GM19043 (cell line): ENCODE results near the gene WWOX.

Experiments
- ATAC-seq: cut with Tn5 transposase; IDR thresholded peaks from one replicate; pipeline ENCODE4 v1.9.1; 2021; ENCODE audit warnings: low read depth; ENCODE audit not compliant: unreplicated experiment

WWOX gene

DNA sequence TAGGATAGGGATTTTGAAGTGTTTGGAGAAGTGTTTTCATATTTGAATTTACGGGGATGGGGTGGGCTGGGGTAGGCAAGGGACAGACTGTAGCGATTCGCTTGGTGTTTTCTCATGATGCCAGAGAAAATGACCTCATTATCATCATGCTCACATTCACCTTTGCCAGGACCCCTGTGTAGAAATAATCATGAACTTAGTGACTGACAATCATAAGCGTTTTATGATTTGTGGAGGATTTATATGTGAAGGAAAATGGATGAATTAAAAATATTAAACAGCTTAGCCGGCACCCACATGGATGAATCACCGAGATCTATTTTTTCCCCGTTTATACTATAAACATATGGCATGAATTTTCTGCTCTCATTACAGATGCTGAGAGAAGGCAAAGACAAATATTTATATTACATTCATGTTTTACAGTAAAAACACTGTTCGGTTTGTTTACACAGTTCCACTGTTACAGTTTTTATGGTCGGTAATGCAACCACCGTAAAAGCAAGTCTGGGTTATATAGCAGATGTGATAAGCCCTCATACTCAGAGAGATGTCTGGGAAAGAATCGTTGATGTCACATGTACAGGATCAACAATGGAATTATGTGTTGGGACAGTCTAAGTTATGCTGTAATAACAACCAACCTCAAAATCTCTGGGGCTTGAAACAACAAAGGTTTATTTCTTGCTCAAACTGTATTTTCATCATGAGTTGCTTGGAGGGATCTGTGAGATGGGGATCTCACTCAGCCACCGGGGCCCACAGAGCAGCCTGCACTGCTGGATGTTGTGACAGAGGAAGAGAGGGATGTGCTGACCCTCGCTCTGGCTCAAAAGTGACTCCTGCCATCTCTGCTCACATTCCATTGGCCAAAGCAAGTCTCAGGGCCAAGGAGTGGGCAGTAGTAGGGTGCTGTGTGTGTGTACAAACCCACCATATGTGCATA, 85.1 kb downstream of the WWOX start:
- ATAC-seq = no peak

DNA sequence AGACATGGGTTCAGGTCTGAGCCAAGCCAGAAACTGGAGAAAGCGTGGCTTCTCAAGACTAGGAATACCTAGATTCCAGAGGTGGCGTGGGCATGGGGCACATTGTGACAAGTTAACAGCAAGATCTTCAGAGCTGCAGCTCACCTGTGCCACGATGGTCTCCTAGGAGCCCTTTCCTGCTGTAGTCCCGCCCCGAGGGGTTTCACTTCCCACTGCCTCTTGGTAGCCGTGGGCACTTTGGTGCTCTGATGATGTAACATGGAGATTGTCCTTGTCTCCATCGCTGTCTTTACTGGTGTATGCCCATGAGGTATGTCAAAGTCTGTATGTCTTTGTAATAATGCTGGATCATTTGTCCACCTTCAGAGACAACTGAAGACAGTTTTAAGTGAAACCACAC, 89.7 kb downstream of the WWOX start:
- no peak for ATAC-seq

DNA sequence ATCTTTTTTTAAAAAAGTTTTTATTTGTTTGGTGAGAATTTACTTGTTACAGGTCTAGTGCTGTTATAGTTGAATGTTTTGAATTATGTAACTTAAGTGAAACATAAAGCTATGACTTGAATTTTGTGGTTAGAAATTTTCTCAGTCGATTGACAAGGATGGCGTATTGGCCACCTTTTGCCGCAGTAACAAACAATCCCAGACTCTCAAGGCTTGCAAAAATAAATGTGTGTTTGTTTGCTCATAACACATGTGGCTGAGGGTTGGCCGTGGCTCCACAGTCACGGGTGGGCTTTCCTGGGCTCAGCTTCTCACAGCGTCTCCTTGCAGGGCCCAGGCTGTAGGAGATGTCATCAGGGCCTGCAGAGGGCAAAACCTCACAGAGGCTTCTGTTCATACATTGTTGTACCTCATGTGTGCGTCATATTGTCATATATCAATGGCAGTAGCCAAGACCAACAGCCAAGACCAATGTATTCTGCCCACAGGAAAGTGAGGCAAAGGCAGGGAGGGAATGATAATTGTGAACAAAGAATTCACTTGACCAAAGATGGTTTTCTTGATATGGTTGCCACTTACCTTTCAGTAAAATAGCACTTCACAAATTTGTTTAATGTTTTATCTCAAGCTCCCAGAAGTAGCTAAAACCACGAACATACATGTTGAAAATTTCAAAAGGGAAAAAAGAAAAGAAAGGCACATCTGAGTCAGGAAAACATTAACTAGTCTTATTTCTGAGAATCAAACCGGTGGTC, 93.5 kb downstream of the WWOX start:
- ATAC-seq = no peak

DNA sequence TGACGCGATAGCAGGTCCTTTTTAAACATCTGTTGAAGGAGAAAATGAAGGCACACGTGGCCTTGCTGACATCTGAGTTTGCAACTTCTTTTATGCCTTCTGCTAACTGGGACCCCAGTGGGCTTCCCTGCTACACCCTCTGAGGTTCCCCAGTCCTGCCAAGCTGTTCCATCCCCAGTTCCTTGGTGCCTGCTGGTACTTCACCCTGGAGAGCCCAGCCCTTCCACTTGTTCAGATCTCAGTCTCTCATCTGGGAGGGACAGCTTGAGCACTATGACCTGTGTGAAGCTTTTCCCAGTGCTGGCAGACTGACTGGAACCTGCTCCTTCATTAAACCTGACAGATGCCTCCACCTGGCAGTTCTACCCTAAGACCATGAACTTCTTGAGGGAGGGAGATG, 95.5 kb downstream of the WWOX start:
- ATAC-seq = no peak

DNA sequence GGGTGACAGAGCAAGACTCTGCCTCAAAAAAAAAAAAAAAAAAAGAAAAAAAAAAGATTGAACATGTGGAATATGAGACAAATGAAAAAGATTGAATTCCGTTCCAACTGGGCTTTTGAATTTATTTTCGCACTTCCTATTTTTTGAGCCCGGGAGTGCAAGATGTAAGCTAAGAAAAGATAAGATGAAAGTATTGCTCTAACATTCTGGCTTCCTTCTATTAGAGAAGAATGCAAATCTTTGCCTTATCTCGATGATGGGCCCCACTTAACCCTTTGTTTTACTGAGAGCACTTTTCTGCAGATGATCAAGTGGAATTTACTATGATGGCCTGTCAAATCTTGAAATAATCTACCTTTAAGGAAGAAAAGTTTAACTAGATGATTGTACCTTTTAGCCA, 96.3 kb downstream of the WWOX start:
- no peak for ATAC-seq

DNA sequence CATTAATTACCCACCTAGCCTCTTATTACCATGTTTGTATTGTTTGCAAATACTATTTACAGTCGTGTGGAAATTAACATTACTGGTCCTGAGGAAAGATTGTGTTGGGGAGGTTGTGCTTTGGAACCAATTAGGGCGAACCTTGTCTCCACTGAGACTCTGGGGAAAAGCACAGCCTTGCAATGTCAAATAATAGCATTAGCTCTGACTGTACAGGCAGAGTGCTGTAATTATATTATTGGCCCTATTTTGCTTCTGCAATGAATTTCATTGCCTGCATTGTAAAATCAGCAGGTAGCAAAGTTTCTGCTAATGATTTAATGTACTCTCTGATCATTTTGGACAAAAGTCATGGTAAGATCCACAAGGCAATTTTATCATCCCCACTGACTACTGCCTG, 97.0 kb downstream of the WWOX start:
- ATAC-seq = no peak

DNA sequence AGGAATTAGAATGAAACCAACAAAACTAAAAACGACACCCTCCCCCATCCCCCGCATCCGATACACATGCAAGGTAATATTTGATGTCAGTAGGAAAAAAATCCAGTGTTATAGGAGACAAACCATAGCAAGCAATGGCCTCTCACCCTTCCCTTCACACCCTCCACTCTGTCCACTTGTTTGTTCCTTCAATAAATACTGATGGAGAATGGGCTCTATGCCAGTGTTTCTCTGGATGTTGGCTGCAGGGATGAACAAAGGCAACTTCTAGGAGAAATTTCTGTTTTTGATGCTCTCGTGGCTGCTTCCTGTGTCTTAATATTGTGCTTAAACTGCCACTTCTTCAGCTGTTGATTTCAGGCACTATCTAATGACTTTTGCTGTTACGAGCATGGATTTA, 98.8 kb downstream of the WWOX start:
- no peak for ATAC-seq

DNA sequence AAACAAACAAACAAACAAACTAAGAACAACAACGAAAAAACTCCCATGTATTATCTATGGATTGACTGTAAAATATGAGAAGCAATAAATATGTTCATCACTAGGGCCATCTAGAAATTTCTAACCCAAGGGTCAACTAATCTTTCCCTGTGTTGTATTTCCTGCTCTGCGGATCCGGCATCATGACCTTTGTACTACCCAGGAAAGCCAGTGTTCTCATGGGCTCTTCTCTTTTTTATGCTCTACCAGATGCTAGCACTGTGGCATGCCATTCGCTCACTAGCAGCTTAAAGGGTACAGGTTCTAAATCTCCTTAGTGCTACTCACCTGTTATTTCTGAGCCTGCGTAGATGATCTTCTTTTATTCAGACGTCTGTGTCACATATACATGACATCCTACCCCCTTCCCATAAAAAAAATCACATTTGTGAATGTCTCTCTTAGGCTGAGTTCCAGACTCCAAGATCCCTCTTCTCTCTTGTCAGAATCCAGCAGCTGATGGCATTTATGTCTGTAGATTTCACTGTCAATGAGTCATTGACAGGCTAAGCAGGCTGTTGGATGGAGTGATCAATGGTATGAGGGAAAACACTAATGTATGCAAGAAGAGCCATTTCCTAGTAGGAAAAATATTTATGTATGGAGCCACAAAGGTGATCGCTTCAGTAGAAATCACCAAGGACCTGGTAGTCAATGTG, 100.0 kb downstream of the WWOX start:
- ATAC-seq = no peak

DNA sequence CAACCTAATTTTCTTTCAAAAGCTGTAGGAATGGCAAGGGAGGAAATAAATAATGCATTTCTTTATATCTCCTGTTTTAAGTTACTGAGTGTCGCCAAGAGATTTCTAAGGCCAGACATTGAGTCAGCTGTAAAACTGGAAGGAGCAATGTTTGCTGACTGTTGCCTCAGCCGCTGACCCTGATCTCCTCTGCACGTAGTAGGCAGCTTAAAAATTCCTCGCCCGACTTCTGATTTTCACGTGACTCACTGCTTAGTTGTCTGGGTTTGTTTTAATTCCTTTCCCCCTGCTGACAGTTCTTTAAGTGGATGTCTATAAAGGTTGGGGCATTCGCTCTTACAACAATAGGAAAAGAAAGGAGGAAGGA, 100.6 kb downstream of the WWOX start:
- ATAC-seq = no peak

DNA sequence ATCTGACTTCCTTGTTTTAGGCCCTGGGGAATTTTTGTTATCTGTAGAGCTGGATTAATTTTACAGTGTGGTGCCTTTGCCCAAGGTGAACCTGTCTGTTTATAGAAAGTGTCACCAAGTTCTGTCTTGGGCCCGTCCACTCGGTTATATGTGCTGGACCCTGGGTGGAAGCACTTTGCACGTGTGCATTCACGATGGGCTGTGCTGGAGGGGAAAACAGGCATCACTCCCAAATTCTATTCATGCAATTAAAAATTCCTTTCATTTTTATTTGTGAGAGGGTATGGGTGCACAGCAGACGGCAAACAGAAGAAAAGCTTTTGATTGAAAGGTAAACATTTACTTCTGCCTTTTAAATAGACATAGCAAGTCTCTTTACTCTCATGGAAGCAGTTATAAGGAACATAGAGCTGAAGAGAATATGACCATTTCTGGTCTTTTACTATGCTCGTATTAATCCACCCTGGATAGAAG, 101.2 kb downstream of the WWOX start:
- ATAC-seq = no peak

DNA sequence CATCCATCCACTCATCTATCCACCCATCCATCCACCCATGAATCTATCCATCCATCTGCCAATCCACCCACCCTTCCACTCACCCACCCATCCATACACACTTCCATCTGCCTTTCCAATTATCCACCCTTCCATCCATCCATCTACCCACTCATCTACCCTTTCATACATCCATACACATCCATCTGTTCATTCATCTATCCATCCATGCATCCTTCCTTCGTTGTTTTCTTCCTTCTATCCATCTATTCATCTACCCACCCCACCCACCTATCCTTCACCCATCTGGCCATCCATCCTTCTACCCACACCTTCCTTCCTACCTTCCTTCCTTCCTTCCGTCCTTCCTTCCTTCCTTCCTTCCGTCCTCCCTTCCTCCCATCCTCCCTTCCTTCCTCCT, 106.1 kb downstream of the WWOX start:
- no peak for ATAC-seq

DNA sequence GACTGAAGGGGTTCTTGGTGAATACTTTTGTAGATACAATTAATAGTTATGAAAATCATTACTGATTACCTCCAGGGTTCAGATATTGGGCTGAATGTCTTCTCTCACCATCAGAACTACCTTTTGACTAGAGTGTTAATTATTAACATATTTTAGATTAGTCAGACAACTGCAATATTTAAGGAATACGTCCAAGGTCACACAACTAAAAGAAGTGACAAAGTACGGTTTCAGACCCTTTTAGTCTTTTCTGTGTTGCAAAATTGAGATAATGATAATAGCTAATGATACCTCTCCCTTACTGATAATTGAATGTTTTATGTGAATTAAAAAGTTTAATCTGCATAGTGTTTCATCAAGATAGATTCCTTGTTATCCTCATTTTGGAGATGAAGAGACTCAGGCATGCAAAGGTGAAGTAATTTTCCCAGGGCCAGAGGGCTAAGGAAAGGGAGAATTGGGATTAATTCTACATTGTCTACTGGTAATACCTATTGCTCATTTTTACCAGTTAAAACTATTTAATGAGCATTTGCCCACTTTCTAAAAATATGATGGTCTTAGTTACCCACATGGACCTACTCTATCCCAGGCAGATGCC, 107.3 kb downstream of the WWOX start:
- no peak for ATAC-seq

DNA sequence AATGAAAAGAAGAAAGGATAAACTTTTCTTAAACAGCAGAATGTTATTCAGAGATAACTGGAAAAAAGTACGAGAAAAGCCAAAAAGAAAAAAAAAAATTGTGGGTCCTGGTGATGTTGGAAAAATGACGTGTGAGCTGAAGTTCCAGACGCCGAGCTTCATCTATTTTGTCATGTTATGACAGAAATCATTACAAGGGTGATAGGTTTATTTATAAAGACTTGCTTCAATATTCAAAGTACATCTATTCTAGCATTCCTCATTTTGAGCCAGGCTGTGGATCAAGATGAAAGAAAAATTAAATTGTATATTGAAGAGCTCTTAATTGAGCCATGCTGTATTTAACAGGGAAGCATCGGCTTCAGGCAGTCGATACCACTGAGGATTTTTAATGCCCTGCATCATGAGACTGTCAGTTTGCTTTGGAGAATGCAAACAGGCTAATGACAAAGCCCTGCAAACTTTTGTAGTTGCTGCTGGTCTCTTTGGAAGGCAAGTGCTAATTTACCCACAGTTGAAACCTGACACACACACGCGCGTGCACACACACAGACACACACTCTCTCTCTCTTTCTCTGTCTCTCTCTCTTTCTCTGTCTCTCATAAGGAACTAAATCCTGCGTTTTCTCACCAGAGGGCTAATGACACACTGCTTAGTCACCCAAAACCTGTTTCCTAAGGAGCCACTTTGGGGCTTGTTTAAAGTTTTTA, 110.7 kb downstream of the WWOX start:
- ATAC-seq = no peak

DNA sequence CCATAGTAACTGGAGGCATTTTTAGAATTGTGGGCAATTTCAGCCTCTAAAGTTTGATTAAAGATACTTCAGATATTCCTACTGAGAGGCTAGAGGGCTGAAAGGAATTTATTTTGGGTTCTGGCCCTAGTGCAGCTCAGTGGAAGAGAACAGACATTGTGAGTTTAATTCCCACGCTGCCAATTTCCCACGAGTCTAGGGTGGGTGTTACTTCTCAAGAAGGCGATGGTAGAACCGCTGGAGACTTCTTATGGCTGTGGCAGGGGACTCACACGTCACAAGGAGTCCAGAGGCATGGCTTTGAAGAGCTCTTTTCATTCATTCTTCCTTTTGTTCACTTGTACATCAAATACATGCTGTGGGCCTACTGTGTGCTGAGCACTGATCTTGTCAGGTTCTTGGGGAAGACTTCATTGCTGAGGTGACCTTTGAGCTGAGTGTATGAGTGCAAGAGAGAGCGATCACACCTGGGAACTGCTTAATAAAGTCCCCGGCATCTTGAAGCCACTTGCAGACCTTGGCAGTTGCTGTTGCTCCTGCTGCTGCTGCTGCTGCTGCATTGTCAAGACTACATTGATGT, 111.7 kb downstream of the WWOX start:
- no peak for ATAC-seq

DNA sequence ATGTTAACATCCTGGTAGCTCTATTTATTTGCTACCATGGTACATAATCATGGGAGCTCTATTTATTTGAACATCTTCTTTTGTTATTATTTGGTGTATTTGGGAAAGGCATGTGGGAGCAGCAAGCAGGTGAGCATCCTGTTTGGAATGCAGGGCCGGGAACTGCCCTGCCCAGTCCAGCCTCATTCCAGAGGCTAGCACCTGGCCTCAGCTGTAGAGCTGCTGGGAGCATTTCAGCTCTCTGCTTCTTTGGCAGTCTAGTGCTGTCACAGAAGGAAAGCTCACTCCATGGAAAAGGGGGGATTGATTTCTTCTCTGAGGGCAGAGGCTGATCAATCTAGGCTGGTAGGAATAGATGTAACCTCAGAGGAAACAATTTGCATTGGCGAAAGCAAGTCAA, 112.5 kb downstream of the WWOX start:
- ATAC-seq = no peak

DNA sequence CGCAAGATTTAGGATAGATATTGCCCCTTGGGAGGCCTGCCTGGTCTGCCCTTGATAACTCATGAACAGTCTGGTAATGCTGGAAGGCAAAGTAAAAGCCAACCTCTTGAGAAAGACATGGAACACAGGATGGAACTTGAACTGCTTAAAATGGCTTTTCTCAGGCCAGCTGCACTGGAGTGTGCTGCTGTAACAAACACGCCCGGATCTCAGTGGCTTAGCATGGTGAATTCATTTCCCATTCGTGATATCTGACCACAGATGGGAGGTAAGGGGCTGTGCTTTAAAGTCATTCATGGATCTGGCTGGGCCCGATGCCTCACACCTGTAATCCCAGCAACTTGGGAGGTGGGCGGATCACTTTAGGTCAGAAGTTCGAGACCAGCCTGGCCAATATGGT, 113.2 kb downstream of the WWOX start:
- no peak for ATAC-seq

DNA sequence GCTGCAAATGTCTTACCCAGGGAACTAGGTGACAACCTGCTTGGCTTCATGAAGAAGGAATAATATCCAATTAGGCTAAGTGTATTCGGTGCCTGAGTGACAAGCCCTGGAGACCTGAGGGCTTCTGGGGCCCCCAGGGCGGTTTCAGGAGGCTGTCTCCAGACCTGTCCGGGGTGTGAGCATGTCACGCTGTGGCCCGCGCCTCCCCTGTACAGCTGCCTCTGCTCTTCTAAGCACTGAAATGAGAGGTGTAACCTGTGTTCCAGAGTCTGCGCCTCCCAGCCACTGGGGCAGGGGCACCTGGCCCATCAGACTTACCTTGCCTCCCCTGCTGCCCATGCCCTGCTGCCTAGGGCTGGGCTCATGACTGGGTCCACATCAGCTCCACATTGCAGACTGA, 114.3 kb downstream of the WWOX start:
- ATAC-seq = no peak

DNA sequence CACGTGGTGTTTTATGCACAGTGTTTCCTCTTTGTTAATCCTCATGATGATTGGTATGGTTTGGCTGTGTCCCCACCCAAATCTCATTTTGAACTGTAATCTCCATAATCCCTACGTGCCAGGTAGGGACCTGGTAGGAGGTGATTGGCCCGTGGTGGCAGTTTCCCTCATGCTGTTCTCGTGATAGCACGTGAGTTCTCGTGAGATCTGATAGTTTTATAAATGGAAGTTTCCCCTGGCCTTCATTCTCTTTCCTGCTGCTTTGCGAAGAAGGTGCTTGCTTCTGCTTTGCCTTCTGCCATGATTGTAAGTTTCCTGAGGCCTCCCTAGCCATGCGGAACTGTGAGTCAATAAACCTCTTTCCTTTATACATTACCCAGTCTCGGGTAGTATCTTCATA, 115.8 kb downstream of the WWOX start:
- ATAC-seq = no peak

DNA sequence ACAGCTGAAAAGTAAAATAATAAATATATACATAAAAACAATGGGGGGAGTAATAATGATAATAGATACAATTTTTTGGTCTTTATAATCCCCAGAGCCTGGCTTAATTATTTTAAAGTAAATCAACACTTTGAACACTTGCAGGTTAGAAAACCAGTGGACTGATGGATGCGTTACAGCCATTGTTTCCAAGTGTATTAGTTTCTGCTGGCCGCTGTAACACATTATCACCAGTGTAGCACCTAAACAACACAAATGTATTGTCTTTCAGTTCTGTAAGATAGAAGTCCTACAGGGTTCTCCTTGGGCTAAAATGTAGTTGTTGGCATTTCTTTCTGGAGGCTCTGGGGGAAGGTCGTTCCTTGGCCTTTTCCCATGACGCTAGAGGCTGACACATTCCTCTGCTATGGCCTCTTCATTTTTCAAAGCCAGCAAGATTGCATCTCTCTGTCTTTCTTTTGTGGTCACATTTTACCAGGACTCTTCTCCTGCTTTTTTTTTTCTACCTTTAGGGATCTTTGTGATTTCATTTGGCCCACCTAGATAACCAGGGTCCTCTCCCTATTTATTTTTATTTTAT, 116.8 kb downstream of the WWOX start:
- no peak for ATAC-seq

DNA sequence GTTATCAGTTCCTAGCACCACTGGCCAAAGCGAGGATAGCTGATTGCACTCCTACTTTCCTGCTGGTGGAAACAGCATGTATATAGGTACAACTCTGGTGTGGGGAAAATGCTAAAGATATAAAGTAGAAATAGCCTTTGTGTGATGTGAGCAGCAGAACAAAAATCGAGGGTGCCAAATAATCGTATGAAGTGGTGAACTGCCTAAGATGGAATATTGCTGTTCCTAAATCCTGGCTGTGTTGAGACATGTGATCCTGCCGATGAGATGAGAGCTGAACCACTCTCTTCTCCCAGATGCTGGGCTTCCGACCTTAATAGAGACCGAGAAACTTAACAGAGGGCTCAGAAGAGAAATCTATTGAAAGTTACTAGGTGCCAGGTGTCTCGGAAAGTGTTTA, 117.8 kb downstream of the WWOX start:
- ATAC-seq = no peak
